Activated T-helper 1 cell treated with anti-CD3 and anti-CD28 coated beads, Interleukin-12 subunit alpha, Interleukin-12 subunit beta, Interleukin-2, Interleukin-4 antibody, amounts not matched to agents 30 ng/mL and 10 ng/mL and 1 ng/mL, durations not matched to agents 14 hours and 24 hours and 36 hours (primary cell): ENCODE measurements around the gene SLC5A5. TPM values are rescaled to one million over a fixed set of nuclear protein-coding genes. Genes with fewer than 3 reads are reported as not detected.
"Not testable (repeated sequence)": the region's sequence is repeated elsewhere in the genome, so short reads cannot be mapped to it uniquely, and the experiment has no call there.

Source experiments
- DNase-seq: peaks from one replicate; pipeline ENCODE4 v3.0.0; 2021; ENCODE audit warnings: low spot score
- H3K27ac Mint-ChIP-seq: one replicate; pipeline ENCODE4 v1.8.0; 2021; ENCODE audit warnings: mild to moderate bottlenecking, mixed read lengths
- H3K27me3 Mint-ChIP-seq: one replicate; pipeline ENCODE4 v1.8.0; 2022; ENCODE audit warnings: mild to moderate bottlenecking, moderate library complexity, mixed read lengths; ENCODE audit not compliant: insufficient read depth
- H3K36me3 Mint-ChIP-seq: one replicate; pipeline ENCODE4 v1.8.0; 2021; ENCODE audit warnings: low read depth, mixed read lengths
- H3K4me1 Mint-ChIP-seq: one replicate; pipeline ENCODE4 v1.8.0; 2021; ENCODE audit warnings: low read depth, mixed read lengths
- H3K4me3 Mint-ChIP-seq: one replicate; pipeline ENCODE4 v1.8.0; 2021; ENCODE audit warnings: mild to moderate bottlenecking, moderate library complexity, mixed read lengths
- H3K9me3 Mint-ChIP-seq: one replicate; pipeline ENCODE4 v1.8.0; 2021; ENCODE audit warnings: mixed read lengths
- intact Hi-C: fragments of 100-400 bp; cut with micrococcal nuclease; formaldehyde crosslinking; loops from one replicate; pipeline ENCODE4 v1.15.1; 2024
- total RNA-seq: library from RNA; stranded (reverse); gene quantifications from 2 replicates; pipeline ENCODE4 v1.2.3, GENCODE V29; 2022

SLC5A5 gene
- total RNA-seq, 1 donor from 2014 or later, result 1.1 TPM

GRCh38 chr19:17869114-17869608 is 2.6 kb upstream of the SLC5A5 start:
- Mint-ChIP-seq H3K9me3 (no peaks in the 10 kb centered on the region), H3K27me3 (peaks cover 4% of the 10 kb centered on the region), H3K4me3 (no peak overlapping the region), H3K4me1 (peaks cover 4% of the 10 kb centered on the region), H3K36me3 (peaks cover 16% of the 10 kb centered on the region), H3K27ac (no peak overlapping the region)
- no peak for DNase-seq
- intact Hi-C loops, result no loop called here

- no peaks in the 10 kb centered on the region for H3K9me3 Mint-ChIP-seq
- intact Hi-C loops, result loop anchor here (5.0 kb wide), 1 partner anchor 126 kb away; no protein-coding TSS in a partner anchor
Observed at GRCh38 chr19:17871032-17871877, 490 bp upstream of the SLC5A5 start.

GRCh38 chr19:17872251-17873001 is 681 bp downstream of the SLC5A5 start:
- Mint-ChIP-seq H3K9me3 (no peaks in the 10 kb centered on the region), H3K36me3 (peaks cover 2% of the 10 kb centered on the region), H3K27ac (peak overlapping the region; percentile 48), H3K4me3 (peak overlapping the region; percentile 86), H3K27me3 (peaks cover 4% of the 10 kb centered on the region), H3K4me1 (peaks cover 4% of the 10 kb centered on the region)
- intact Hi-C loops, result loop anchor here (5.0 kb wide), 1 partner anchor 125 kb away; no protein-coding TSS in a partner anchor
- DNase-seq, result peak; percentile 48

More at GRCh38 chr19:17871032-17871877, 490 bp upstream of the SLC5A5 start:
- DNase-seq, result no peak
- peaks cover 2% of the 10 kb centered on the region for H3K36me3 Mint-ChIP-seq
- no peak overlapping the region for H3K27ac Mint-ChIP-seq
- H3K27me3 Mint-ChIP-seq, result peaks cover 4% of the 10 kb centered on the region
- H3K4me1 Mint-ChIP-seq, result peaks cover 4% of the 10 kb centered on the region
- H3K4me3 Mint-ChIP-seq, result peak overlapping the region; percentile 86

DNA sequence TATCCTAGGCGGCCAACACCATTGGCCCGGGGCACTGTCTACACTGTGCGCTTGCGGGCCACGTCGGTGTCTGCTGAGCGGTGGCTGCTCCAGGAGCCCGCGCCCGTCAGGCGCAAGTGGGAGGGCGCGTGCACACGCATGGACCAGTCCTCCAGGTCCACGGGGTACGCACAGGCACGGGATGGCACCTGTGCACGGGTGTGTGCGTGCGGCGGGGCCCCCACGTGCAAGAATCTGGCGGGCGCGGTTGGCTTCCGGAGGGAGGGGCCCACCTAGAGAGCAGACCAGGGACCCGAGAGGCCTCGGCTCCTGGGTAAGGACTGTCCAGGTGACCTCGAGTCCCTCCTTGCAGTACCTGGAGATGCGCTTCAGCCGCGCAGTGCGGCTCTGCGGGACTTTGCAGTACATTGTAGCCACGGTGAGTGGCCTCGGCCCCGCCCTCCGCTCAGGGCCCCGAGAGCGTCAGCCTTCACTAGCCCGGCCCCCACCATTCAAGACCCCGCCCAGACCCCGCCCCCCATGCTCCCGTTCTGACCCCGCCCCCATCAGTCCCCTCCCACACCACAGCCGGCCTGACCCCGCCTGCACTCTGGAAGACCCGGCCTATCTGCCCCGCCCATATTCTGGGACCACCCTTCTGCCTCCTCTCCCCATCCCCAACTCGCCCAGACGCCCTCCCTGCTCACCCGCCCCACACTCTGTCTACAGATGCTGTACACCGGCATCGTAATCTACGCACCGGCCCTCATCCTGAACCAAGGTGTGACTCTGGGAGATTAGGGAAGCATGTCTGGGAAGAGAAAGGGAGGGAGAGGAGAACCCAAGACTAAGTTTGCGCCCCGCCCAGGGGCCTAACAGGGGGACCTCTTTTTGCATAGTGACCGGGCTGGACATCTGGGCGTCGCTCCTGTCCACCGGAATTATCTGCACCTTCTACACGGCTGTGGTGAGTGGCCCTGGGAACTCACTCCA is 2.3 kb downstream of the SLC5A5 start:
- intact Hi-C loops, result loop anchor here (1.0 to 5.0 kb wide), 6 partner anchors 15 to 335 kb away; partner anchors contain the start of gene RPL18A
- Mint-ChIP-seq H3K4me1 (peaks cover 4% of the 10 kb centered on the region), H3K27ac (no peak overlapping the region), H3K27me3 (no peaks in the 10 kb centered on the region), H3K36me3 (peaks cover 2% of the 10 kb centered on the region), H3K4me3 (peak overlapping the region; percentile 86), H3K9me3 (no peaks in the 10 kb centered on the region)
- peak; percentile 50 for DNase-seq

- DNase-seq, result no peak
- Mint-ChIP-seq H3K27me3 (no peaks in the 10 kb centered on the region), H3K36me3 (peaks cover 2% of the 10 kb centered on the region), H3K4me1 (peaks cover 4% of the 10 kb centered on the region), H3K27ac (no peak overlapping the region), H3K4me3 (peak overlapping the region; percentile 47), H3K9me3 (no peaks in the 10 kb centered on the region)
- intact Hi-C loops, result loop anchor here (1.0 to 5.0 kb wide), 6 partner anchors 15 to 335 kb away; partner anchors contain the start of gene RPL18A
Observed at GRCh38 chr19:17874758-17875135, 3.0 kb downstream of the SLC5A5 start.

- no peak for DNase-seq
- peaks cover 2% of the 10 kb centered on the region for H3K27me3 Mint-ChIP-seq
- no peaks in the 10 kb centered on the region for H3K9me3 Mint-ChIP-seq
- no peaks in the 10 kb centered on the region for H3K4me1 Mint-ChIP-seq
- intact Hi-C loops, result no loop called here
- no peaks in the 10 kb centered on the region for H3K36me3 Mint-ChIP-seq
- H3K27ac Mint-ChIP-seq, result no peak overlapping the region
- no peak overlapping the region for H3K4me3 Mint-ChIP-seq
Observed at GRCh38 chr19:17877696-17878095, 6.0 kb downstream of the SLC5A5 start.

DNA sequence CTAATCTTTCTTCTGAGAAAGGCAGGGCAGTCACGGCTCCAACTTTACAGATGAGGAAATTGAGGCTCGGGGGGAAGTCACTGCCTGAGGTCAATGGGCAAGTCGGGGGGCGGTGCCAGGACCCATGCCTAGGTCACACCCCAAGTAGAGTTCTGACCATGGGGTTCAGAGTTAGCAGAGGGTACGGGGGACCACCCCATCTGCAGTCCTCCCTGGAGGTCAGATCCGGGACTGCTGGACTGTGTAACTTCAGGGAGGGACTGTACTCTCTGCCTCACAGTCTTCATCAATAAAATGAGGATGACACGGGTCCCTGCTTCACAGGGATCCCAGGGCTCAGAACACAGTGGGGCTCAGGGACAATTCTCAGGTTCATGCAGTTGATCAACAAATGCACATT is 7.7 kb downstream of the SLC5A5 start:
- no peak for DNase-seq
- H3K27me3 Mint-ChIP-seq, result peaks cover 2% of the 10 kb centered on the region
- intact Hi-C loops, result no loop called here
- H3K27ac Mint-ChIP-seq, result no peak overlapping the region
- no peaks in the 10 kb centered on the region for H3K4me1 Mint-ChIP-seq
- H3K36me3 Mint-ChIP-seq, result no peaks in the 10 kb centered on the region
- H3K9me3 Mint-ChIP-seq, result no peaks in the 10 kb centered on the region
- no peak overlapping the region for H3K4me3 Mint-ChIP-seq

DNA sequence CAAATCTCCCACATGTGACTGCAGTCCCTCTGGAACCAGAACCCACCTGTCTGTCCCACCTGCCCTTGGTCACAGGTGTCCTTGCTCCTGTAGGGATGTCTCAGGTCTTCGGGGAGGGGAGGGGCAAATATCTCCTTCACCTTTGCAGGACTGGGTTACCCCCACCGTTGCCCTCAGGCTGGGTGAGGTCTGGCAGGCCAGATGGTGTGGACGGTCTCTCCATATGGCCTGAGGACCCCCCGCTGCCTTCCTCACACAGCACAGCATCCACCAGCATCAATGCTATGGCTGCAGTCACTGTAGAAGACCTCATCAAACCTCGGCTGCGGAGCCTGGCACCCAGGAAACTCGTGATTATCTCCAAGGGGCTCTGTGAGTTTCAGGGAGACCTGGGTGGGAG is 10.0 kb downstream of the SLC5A5 start:
- no peak overlapping the region for H3K27ac Mint-ChIP-seq
- no peak overlapping the region for H3K4me3 Mint-ChIP-seq
- no peaks in the 10 kb centered on the region for H3K4me1 Mint-ChIP-seq
- DNase-seq, result no peak
- peaks cover 2% of the 10 kb centered on the region for H3K27me3 Mint-ChIP-seq
- intact Hi-C loops, result no loop called here
- H3K36me3 Mint-ChIP-seq, result no peaks in the 10 kb centered on the region
- H3K9me3 Mint-ChIP-seq, result no peaks in the 10 kb centered on the region

DNA sequence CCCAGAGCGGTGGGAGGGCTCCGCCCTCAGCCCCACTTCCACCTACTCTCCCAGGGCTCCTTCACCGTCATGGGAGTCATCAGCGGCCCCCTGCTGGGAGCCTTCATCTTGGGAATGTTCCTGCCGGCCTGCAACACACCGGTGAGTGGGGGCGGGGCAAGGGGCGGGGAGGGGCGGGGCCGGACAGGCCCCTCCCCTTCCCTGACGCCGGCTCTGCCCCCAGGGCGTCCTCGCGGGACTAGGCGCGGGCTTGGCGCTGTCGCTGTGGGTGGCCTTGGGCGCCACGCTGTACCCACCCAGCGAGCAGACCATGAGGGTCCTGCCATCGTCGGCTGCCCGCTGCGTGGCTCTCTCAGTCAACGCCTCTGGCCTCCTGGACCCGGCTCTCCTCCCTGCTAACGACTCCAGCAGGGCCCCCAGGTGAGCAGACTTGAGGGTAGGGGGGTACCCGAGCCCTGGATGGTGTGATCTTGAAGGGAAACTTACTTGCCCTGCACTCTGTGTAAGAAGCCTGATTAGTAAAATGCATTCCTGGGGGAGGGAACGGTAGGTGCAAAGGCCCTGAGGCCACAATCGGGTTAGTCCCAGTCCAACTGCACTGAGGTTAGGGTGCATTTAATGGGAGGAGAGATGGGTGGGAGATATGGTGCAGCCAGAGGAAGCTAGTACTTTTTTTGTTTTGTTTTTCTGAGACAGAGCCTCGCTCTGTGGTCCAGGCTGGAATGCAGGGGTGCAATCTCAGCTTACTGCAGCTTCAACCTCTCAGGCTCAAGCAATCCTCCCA is 12.1 kb downstream of the SLC5A5 start:
- Mint-ChIP-seq H3K9me3 (no peaks in the 10 kb centered on the region), H3K27ac (no peak overlapping the region), H3K36me3 (no peaks in the 10 kb centered on the region)

GRCh38 chr19:17886515-17886914 is 14.8 kb downstream of the SLC5A5 start:
- Mint-ChIP-seq H3K27me3 (peaks cover under 1% of the 10 kb centered on the region), H3K36me3 (no peaks in the 10 kb centered on the region), H3K4me3 (no peak overlapping the region), H3K4me1 (no peaks in the 10 kb centered on the region), H3K27ac (no peak overlapping the region), H3K9me3 (no peaks in the 10 kb centered on the region)
- DNase-seq, result no peak
- intact Hi-C loops, result no loop called here

More for the DNA sequence above, 12.1 kb downstream of the SLC5A5 start:
- no peak for DNase-seq
- Mint-ChIP-seq H3K27me3 (peaks cover 2% of the 10 kb centered on the region), H3K4me3 (no peak overlapping the region), H3K4me1 (no peaks in the 10 kb centered on the region)
- intact Hi-C loops, result no loop called here

GRCh38 chr19:17887221-17887620 is 15.5 kb downstream of the SLC5A5 start:
- H3K4me3 Mint-ChIP-seq, H3K27ac Mint-ChIP-seq, H3K36me3 Mint-ChIP-seq, DNase-seq, H3K9me3 Mint-ChIP-seq, H3K27me3 Mint-ChIP-seq, intact Hi-C loops, H3K4me1 Mint-ChIP-seq: not testable (repeated sequence)
